ENCODE data around the gene EIF4B.

The EIF4B gene

DNA sequence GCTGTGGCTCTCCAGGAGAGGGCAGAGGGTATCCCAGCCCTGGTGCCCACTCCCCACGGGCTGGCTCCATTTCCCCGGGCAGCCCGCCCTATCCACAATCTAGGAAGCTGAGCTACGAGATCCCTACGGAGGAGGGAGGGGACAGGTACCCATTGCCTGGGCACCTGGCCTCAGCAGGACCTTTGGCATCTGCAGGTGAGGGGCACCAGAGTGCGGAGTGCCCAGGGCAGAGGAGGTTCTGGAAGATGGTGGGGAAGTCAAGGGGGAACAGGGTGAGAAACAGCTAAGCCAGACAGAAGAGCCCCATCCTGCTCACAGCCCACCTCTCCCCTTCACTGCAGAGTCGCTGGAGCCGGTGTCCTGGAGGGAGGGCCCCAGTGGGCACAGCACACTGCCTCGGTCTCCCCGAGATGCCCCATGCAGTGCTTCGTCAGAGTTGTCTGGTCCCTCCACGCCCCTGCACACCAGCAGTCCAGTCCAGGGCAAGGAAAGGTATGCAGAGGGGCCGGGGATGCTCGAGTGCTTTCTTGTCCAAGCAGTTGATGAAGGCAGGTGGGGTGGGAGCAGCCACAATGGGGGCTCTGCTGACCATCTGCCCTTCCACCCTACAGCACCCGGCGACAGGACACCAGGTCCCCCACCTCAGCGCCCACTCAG lies 53.9 kb downstream of the EIF4B start:
- DNase-seq = no peak

DNA sequence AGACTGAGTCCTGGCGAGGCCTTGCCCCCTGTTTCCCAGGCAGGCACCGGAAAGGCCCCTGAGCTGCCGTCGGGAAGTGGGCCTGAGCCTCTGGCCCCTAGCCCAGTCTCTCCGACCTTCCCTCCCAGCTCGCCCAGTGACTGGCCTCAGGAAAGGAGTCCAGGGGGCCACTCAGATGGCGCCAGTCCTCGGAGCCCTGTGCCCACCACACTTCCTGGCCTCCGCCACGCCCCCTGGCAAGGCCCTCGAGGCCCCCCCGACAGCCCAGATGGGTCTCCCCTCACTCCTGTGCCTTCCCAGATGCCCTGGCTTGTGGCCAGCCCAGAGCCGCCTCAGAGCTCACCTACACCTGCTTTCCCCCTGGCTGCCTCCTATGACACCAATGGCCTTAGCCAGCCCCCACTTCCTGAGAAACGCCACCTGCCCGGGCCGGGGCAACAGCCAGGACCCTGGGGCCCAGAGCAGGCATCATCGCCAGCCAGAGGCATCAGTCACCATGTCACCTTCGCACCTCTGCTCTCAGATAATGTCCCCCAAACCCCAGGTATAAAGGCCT lies 54.5 kb downstream of the EIF4B start:
- DNase-seq = no peak

DNA sequence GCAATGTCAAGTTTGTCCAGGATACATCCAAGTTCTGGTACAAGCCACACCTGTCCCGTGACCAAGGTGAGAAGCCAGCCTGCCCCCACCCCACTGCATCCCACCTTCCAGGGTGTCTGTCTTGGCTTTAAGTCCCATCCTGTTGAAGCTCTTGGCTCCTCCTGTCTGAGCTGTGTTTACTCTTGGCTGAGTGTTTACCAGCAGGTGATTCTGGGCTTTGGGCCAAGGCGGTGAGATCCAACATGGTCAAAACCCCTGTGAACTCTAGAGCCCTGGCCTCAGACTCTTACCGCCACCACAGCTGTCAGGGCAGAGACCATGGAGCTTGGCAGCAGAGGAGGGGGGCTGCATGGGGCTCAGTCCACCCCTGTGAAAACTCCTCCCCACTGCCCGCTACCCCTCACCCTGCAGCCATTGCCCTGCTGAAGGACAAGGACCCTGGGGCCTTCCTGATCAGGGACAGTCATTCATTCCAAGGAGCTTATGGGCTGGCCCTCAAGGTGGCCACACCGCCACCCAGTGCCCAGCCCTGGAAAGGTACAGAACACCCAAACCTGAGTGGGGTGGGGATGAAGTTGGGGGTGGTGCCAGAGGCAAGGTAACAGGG lies 55.3 kb downstream of the EIF4B start:
- no peak for DNase-seq

DNA sequence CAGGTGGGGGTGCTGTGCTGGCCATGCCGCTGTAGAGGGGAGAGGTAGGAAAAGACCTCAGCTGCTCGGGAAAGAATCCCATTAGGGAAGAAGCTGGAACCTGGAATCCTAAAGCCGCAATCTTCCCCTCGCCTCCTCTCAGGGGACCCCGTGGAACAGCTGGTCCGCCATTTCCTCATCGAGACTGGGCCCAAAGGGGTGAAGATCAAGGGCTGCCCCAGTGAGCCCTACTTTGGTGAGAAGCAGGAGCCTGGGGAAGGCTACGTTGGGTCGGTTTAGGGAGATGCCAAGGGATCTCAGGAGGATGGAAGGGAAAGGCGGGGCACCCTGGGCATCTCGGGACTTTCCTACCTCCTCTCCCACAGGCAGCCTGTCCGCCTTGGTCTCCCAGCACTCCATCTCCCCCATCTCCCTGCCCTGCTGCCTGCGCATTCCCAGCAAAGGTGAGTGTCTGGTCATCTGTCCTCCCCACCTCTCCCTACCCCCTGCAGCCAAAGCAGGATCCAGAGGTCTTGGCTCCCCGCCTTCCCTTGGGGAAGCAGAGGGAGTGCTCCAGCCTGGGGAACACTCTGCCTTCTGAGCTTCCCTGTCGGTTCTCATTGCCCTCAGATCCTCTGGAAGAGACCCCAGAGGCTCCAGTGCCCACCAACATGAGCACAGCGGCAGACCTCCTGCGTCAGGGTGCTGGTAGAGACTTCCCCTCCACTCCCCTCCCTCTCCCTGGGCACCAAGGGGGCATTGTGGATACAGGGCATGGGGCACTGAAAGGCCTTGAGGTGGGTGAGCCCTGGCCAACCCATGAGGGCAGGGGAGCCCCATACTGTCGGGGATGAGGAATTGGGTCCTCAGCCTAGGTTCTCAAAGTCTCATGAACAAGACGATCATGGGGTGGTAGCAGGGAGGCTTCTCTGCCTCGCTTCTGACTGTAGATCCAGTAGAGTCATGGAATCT lies 56.0 kb downstream of the EIF4B start:
- no peak for DNase-seq

DNA sequence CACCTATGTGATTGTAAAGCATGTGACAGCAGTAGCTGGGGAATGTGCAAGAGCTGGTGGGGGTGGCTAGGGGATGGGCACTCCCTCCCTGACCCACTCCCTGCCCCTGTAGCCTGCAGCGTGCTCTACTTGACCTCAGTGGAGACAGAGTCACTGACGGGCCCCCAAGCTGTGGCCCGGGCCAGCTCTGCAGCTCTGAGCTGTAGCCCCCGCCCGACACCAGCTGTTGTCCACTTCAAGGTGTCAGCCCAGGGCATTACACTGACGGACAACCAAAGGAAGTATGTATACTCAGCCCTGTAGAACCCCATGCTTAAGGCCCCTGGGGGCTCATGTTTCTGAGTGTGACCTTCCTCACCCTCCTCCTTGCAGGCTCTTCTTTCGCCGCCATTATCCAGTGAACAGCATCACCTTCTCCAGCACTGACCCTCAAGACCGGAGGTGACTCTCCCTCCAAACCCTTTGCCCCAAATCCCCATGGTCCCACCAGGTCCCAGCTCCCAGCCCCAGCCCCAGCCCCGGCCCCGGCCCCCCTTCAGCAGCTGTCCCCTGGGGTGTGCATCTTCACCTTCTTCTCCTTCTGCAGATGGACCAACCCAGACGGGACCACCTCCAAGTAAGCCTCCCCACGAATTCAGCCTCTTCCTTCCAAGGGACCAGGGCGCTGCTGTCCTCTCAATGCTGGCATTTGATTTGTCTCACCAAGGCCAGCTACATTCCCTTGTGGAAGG lies 56.9 kb downstream of the EIF4B start:
- no peak for DNase-seq

DNA sequence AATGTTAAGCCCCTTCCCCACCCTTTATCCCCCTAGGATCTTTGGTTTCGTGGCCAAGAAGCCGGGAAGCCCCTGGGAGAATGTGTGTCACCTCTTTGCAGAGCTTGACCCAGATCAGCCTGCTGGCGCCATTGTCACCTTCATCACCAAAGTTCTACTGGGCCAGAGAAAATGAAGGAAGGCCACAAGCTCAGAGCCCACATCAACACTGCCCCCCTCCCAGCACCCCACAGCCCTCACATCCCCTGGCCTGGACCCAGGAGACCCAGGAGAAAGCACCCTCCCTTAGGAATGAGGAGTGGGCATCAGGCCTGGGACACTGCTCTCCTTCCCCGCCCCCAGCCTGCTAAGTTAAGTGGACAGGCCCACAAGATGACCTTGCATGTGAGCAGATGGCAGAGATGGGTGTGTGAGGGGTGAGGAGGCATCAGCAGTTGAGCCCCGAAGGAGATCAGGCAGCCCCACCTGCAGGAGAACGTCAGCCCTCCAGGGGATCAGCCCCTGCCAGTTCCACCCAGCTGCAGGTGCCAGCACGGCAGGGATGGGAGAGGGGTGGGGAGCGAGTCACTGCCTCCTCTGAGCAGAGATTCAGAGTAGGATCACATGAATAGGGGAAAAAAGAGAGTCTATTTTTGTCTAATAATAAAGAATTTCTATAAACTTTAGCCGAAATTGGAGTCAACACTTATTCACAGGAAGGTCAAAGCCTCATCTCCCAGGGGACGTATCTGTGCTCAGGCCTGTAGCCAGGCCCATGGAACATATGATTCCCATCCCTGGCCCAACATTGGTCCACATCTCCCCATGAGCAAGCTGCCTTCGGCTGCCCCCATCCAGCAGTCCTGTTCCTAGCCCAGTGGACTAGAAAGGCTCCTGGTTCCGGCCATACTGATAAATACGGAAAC lies 57.7 kb downstream of the EIF4B start:
- no peak for DNase-seq

DNA sequence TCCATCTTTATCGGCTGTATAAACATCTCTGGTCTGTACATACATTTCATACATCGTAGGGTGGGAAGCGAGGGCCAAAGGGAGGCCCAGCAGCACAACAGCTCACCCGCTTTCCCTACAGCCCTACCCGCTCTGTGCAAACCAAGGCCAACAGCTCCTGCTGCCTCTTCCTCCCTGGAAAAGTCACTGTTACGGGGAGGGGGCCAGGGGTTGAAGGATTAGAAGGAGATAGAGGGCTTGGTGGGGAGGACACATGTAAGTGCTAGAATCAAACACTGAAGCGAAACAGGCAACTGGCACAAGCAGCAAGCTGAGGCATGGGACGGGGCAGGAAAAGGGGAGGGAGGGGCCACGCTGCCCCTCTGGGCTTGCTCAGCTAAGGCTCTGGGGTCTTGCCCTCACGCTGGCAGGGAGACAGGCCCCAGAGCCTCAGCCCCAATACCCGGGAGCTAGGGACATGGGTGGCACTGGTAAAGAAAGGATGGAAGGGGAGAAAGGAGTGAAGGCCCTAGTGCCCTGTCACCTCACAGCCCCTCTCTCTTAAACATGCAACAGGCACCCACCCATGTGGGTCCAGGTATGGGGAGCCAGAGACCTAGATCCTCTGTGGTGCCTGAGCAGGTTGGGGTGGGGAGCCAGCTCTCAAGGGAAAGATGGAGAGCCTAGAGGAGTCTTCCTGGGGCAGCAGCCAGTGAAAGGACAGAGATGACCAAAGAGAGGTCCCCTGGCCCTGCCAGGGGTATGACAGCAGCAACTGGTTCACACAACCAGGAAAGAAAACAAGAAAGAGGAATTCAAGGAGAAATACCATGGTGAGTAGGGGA lies 58.6 kb downstream of the EIF4B start:
- DNase-seq = no peak

DNA sequence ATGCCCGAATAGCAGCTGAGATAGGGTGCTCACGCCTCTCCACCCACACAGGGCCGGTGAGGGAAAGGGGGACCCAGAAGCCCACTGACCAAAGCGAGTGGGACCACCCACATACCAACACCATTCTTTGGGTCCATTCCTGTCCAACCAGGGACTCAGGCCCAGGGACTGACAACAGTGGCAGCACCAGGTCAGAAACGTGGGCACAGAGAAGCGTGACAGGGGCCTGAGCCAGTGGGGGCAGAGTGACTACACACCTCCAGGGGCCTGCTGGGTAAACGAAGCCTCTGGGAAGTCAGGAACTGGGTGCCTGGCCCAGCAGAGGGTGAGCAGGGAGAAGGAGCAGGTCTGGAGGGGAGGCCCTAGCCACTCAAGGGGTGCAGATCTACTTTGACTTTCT lies 59.2 kb downstream of the EIF4B start:
- no peak for DNase-seq

DNA sequence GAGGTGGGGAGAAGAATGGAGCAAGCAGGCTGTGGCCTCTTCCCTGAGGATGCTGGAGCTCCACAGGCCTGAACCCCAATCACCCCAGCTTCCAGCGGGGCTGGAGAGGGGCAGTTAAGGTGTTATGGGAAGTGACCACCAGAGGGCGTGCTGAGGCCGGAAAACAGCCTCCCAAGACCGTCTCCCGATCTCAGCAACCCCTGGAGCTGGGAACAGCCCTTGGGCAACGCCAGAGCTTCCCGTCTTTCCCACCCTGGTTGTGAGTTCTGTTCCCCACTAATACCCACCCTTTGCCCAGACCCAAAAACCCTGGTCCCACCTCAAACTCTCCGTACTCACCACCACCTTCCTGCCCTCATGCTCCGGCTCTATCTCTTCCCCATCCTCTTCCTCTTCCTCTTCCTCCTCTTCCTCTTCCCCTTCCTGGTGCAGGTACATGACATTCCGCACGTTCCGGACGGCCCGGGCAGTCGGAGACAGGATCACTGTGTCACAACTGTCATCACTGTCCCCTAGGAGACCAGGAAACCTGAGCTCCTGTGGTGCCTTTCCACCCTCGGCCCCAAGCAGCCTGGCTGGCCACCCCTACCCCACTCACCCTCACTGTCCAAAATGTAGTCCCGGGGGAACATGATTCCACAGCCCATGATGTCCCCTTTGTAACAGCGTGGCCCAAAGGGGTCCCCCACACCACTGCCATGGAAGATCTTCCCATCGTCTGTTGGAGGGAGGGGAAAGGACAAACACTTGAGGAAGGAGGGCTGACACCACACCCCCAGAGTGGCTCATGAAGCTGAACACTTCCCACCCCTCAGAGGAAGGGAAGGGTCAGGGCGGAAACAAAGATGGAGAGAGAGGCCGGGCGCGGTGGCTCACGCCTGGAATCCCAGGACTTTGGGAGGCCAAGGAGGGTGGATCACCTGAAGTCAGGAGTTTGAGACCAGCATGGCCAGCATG lies 60.0 kb downstream of the EIF4B start:
- peak in 5 of 6 experiments; percentile 47 to 68 (median 52) for DNase-seq

DNA sequence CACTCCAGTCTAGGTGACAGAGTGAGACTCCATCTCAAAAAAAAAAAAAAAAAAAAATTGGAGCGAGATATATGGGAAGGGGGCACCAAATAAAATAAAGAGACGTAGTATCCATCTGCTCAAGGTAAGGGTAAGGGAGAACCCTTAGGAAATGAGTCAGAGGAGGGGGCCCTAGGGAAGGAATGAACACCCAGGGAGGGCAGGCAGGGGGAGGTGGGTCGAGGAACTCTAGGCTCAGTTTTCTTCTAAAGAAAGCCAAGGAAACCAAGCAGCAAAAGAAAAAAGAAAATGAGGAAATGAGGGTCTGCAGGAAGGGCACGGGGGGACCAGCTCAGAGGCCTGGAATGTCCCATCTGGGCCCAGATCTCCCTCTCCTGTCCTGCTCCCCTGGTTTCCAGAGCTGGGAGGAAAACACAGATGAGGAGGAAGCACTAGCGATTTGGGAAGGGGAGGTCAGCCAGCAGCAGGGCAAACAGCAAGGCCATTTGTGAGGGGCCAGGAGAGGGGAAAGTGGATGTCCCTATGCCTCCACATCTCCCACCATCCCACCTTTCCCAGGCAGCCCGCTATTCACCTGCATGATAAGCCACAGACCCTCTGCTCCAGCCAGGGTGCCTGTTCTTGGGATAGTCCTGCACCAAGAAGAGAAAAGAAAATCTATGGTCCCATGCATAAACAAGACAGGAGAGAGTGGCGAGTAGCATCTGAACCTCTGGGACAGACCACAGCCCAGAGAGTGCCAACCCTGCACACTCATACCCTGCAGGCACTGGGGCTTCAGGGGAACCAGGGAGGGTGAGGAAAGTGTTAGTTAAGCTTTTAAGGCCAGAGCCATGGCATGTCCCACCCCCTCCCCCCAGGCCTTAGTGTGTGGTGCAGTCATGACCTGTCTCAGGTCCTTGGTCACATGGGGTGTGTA lies 61.1 kb downstream of the EIF4B start:
- no peak for DNase-seq

DNA sequence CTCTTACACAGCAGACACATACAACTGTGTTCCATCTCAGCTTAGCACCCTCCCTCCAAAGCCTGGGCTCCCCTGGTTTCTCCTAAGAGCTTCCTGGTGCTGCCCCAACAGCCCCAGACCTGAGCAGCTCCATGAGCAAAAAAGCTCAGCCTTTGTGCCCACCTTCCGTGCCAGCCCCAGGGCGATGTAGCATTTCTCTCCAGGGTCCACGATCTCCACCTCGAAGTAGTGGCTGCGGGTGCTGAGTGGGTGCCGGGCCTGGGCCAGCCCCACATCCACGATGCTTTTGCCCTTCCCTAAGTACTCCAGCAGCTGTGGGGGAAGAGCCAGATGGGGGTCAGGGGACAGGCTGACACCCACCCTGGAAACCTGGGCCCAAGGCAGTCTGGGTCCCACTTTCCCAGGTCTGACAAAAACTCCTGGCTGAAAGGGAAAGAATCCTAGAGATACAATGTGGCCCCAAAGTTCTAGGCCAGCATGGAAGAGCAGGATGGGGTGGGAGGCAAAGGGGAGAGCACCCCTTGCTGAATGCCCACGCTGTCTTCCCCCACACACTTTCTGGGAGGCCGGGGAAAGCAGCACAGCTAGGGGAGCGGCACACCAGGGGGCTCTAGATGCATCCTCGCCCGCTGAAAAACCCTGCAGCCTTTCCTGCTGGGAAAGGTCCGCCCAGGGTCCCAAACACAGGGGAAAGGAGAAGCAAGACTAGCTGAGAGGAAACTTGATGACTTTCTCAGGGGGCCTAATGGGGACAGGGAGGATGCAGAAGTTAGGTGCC lies 61.9 kb downstream of the EIF4B start:
- no peak for DNase-seq

DNA sequence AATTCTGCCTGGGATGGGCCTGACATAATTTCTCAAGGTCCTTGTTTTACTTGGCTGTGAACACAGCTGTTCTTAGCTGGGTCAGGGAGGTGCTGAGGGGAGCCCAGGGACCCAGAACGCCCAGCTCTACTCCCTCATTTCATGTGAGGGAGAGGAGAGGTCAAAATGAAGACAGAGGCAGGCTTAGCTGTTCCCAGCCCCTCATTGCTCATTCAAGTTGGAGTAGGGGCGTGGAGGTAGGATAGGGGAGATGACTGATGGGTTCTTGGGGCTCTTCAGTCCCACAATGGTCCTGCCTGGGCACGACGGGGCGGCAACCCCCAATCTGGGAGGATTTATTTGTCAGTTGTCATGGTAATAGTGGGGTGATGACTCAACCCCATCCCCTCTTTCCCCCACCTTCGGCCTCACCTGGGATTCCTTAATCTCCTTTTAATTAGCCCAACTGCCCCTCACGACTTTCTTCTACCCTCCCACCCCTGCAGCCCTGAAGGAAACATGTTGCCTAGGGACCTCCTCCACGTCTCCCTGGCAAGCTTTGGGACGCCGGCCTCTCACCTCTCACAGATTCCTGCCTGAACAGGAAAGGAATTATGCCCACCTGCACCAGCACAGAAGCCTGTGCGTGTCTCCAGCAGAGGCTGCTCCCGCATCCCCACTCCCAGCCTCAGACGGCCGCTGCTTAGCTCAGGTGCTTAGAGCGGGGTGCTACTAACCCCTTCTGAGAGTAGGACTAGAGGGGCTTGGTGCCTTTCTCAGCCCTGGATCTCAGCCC lies 62.7 kb downstream of the EIF4B start:
- DNase-seq = no peak

DNA sequence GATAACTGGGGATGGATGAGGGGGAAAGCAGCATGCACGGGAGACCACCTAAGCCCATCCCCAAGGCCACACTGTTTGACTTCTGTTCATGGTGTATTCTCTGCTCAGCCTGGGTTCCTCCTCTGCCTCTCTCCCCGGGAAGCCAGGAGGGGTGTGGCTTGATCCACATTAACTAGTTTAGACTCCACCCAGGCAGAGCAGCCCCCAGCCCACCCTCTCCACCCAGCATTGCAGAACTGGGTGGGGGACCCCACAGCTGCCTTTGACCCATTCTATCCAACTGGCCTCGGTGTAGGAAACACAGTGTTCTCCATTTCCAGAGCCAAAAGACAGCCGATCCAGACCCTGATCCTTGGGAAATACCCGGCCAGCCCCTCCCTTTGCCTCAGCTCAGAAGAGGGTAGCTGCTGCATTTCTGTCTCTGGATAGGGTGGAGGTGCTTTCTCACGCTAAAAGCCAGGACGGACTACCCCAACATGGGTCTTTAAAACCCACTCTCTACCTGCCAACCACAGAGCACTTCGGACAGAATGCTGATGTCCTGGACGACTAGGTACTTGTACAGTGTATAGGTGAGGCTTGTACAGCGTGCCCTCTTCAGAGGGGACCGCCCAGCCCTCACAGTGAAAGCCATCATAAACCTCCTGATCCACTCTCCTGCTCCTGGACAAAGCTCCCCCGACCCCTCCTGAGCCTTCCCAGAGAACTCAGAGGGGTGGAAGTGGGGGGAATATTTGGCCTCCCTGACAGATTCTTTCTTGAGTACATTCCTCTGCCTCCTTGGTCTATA lies 63.6 kb downstream of the EIF4B start:
- no peak for DNase-seq

DNA sequence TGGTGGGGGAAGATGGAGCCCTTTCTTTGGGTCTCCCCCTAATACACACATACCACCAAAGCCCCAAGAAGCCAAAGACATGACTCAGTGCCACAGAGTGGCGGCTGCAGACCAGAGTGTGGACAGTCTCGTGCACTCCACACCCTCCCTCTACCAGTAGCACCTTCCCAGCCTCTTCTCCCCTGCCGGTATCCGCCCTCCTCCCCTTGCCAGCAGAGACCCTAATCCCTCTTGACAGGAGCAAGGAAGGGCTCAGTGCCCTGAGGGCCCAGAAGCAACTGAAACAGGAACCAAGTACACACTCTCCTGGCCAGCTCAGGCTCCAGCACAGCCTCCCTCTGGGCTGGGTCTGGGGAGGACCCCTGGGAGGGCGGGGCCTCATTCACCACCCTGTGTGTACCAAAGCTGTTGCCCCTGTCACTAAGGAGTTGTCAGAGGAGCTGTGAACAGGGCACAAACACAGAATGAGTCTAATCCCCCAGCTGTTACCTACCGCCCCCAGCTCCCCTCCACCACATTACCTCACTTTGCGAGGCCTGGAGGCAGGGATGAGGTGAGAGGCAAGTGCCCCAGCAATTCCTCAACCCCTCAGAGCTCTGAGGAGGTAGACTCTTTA lies 64.7 kb downstream of the EIF4B start:
- no peak for DNase-seq

Measured in stimulated activated naive CD4-positive, alpha-beta T cell (primary cell).